Right lobe of liver (tissue), 4 donors: ENCODE results near the gene CYP19A1.

Experiments used
- POLR2A ChIP-seq: fragments of 450-650 bp; IDR thresholded peaks from one replicate; pipeline ENCODE4 v1.6.1; 2017; ENCODE audit warnings: antibody characterized with exemption, mild to moderate bottlenecking
- TF ChIP-seq, protein P1 (sequence below), 4 donors: fragments of 200-600 bp in 3 of 4; fragments of 450-650 bp in 1 of 4; IDR thresholded peaks; one replicate each; pipeline versions ENCODE4 v1.5.1 to v1.8.0; 2016 to 2022; ENCODE audit warnings: antibody characterized with exemption in 4 of 4, mild to moderate bottlenecking in 2 of 4
- donor health status: DM: no; HTN: no; CAD: no.
- donor health status: DM: no; HTN: no; CAD: no.
- donor health status: DM: no; HTN: yes; CAD: no.

GRCh38 chr15:51200792-51201191, 137.6 kb downstream of the CYP19A1 start:
- TF ChIP-seq, protein P1, sequence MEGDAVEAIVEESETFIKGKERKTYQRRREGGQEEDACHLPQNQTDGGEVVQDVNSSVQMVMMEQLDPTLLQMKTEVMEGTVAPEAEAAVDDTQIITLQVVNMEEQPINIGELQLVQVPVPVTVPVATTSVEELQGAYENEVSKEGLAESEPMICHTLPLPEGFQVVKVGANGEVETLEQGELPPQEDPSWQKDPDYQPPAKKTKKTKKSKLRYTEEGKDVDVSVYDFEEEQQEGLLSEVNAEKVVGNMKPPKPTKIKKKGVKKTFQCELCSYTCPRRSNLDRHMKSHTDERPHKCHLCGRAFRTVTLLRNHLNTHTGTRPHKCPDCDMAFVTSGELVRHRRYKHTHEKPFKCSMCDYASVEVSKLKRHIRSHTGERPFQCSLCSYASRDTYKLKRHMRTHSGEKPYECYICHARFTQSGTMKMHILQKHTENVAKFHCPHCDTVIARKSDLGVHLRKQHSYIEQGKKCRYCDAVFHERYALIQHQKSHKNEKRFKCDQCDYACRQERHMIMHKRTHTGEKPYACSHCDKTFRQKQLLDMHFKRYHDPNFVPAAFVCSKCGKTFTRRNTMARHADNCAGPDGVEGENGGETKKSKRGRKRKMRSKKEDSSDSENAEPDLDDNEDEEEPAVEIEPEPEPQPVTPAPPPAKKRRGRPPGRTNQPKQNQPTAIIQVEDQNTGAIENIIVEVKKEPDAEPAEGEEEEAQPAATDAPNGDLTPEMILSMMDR (IDR thresholded peaks at IDR 0.05), result no peak
- TF ChIP-seq POLR2A, result no peak
